Gastroesophageal sphincter (tissue), 4 donors: ENCODE data around the gene RFTN2. TPM values are rescaled to one million over a fixed set of nuclear protein-coding genes. Genes with fewer than 3 reads are reported as not detected.
A peak's percentile ranks its signal among the peaks of the same experiment; 100 is the strongest.
"Not testable (repeated sequence)": the region's sequence is repeated elsewhere in the genome, so short reads cannot be mapped to it uniquely, and the experiment has no call there.

ENCODE experiments used
- ATAC-seq: fragments of 150-250 bp; one replicate; pipeline ENCODE4 v1.9.1; 2016; ENCODE audit warnings: mild to moderate bottlenecking, moderate library complexity
- H3K27ac ChIP-seq, 4 donors: fragments of 200-600 bp; sonication (generic) in 3 of 4; 1 replicate in 3 of 4; 2 replicates in 1 of 4; pipeline ENCODE4 v1.5.1; 2016 to 2019
- H3K27me3 ChIP-seq: fragments of 200-600 bp; sonication (generic); one replicate; pipeline ENCODE4 v1.5.1; 2019
- H3K36me3 ChIP-seq, 2 donors: fragments of 200-600 bp; sonication (generic); one replicate each; pipeline ENCODE4 v1.5.1; 2019; ENCODE audit warnings: control low read depth in 1 of 2
- H3K4me1 ChIP-seq, 3 donors: fragments of 200-600 bp; sonication (generic); 1 replicate in 2 of 3; 2 replicates in 1 of 3; pipeline ENCODE4 v1.5.1; 2016 to 2019; ENCODE audit warnings: control low read depth in 2 of 3
- H3K4me3 ChIP-seq, 2 donors: fragments of 200-600 bp; sonication (generic); one replicate each; pipeline ENCODE4 v1.5.1; 2019; ENCODE audit warnings: mild to moderate bottlenecking in 1 of 2, moderate library complexity in 1 of 2
- H3K9me3 ChIP-seq, 3 donors: fragments of 200-600 bp; sonication (generic); one replicate each; pipeline ENCODE4 v1.5.1; 2017 to 2019; ENCODE audit warnings: control low read depth in 2 of 3
- EP300 ChIP-seq: sonication (generic); formaldehyde crosslinking; IDR thresholded peaks from one replicate; pipeline ENCODE4 v1.6.1; 2017; ENCODE audit warnings: antibody characterized with exemption, mild to moderate bottlenecking
- POLR2A ChIP-seq, 2 donors: fragments of 450-650 bp; IDR thresholded peaks; one replicate each; pipeline ENCODE4 v1.6.1; 2017; ENCODE audit warnings: antibody characterized with exemption in 2 of 2, mild to moderate bottlenecking in 2 of 2, moderate library complexity in 1 of 2
- POLR2AphosphoS5 ChIP-seq: sonication (generic); formaldehyde crosslinking; IDR thresholded peaks from one replicate; pipeline ENCODE4 v1.6.1; 2017; ENCODE audit warnings: antibody characterized with exemption
- WGBS, 2 donors: methylation state at CpG; one replicate each; pipeline ENCODE4 v1.1.5; 2018; ENCODE audit warnings: low coverage in 1 of 2; 5-methylcytosine and 5-hydroxymethylcytosine counted together
- total RNA-seq, 4 donors: library from RNA; depleted of rRNA; stranded (reverse); fragments of >200 nt; gene quantifications; one replicate each; pipeline ENCODE4 v1.1.0, GENCODE V29; 2016
- TF ChIP-seq, protein P1 (sequence below), 4 experiments: fragments of 200-600 bp in 2 of 4; fragments of 450-650 bp in 2 of 4; sonication (generic) in 1 of 4; IDR thresholded peaks; one replicate each; pipeline ENCODE4 v1.5.1; 2017 to 2019; ENCODE audit warnings: antibody characterized with exemption in 4 of 4, mild to moderate bottlenecking in 2 of 4, moderate library complexity in 2 of 4

The RFTN2 gene
- total RNA-seq, 4 donors from 2014 or later, result 4.2 to 8.9 (median 7.8) TPM

DNA sequence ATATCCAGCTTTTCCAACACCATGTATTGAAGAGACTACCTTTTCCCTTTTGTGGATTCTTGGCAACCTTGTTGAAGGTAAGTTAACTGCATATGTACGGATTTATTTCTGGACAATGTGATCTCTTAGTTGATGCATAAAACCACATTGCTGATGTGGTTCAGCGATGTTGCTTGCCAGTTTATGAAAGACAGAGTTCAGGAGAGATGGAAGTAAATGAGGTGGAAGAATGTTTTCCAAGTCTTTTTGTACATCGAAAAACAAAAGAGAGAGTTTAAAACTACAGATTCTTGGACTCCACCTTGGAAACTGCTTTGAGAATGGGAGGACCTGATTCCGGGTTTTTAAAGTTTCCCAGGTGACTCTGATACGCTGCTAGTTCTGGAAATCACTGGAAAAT is 115.7 kb downstream of the RFTN2 start:
- no peaks in the 10 kb centered on the region for H3K4me1 ChIP-seq
- peaks cover 0 to 42% of the 10 kb centered on the region in 2 donors for H3K36me3 ChIP-seq
- no peak for ATAC-seq
- no peak overlapping the region for H3K27ac ChIP-seq
- H3K27me3 ChIP-seq, result no peaks in the 10 kb centered on the region
- H3K9me3 ChIP-seq, result no peaks in the 10 kb centered on the region
- H3K4me3 ChIP-seq, result no peak overlapping the region
- TF ChIP-seq, protein P1, sequence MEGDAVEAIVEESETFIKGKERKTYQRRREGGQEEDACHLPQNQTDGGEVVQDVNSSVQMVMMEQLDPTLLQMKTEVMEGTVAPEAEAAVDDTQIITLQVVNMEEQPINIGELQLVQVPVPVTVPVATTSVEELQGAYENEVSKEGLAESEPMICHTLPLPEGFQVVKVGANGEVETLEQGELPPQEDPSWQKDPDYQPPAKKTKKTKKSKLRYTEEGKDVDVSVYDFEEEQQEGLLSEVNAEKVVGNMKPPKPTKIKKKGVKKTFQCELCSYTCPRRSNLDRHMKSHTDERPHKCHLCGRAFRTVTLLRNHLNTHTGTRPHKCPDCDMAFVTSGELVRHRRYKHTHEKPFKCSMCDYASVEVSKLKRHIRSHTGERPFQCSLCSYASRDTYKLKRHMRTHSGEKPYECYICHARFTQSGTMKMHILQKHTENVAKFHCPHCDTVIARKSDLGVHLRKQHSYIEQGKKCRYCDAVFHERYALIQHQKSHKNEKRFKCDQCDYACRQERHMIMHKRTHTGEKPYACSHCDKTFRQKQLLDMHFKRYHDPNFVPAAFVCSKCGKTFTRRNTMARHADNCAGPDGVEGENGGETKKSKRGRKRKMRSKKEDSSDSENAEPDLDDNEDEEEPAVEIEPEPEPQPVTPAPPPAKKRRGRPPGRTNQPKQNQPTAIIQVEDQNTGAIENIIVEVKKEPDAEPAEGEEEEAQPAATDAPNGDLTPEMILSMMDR (IDR thresholded peaks at IDR 0.05), result no peak
- no peak for TF ChIP-seq POLR2AphosphoS5
- TF ChIP-seq POLR2A (IDR thresholded peaks at IDR 0.05), result no peak
- no peak for TF ChIP-seq EP300
- 96 to 98% methylated on average over 4 to 5 of the region's 5 CpGs for WGBS, 2 donors

DNA sequence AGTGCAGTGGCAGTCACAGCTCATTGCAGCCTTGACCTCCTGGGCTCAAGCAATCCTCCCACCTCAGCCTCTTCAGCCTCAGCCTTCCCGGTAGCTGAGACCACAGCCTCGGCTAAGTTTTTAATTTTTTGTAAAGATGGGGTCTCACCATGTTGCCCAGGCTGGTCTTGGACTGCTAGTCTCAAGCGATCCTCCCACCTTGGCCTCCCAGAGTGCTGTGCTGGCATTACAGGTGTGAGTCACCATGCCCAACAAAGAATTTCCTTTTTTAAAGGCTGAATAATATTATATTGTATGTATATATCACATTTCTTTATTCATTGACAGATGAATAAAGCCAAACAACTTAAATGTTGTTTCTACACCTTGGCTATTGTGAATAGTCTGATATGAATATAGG is 117.0 kb downstream of the RFTN2 start:
- no peak for ATAC-seq
- Histone ChIP-seq H3K27ac (no peak overlapping the region), H3K27me3 (no peaks in the 10 kb centered on the region), H3K9me3 (no peaks in the 10 kb centered on the region), H3K4me3 (no peak overlapping the region), H3K4me1 (no peaks in the 10 kb centered on the region), H3K36me3 (peaks cover 0 to 55% of the 10 kb centered on the region in 2 donors)
- 90 to 100% methylated on average over 3 of the region's 3 CpGs for WGBS, 2 donors
- no peak for TF ChIP-seq POLR2AphosphoS5
- TF ChIP-seq EP300, result no peak
- TF ChIP-seq POLR2A (IDR thresholded peaks at IDR 0.05), result no peak
- TF ChIP-seq, protein P1 (IDR thresholded peaks at IDR 0.05), result no peak

DNA sequence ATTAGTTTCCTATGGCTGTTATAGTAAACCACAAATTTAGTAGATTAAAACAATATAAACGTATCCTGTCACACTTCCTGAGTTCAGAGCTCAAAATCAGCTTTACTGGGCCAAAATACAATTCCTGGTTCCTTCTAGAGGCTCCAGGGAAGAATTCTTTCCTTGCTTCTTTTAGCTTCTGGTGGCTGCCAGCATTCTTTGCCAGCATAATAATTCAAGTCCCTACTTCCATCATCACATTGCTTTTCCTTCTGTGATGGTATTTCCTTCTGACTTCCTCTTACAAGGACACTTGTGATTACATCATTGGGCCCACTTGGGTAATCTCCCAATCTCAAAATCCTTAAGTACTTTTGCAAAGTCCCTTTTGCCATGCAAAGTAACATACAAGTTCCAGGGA is 118.9 kb downstream of the RFTN2 start:
- 16% methylated on average over 1 of the region's 1 CpG; no CpG with 5 or more reads in 1 of the 2 donors for WGBS, 2 donors
- Histone ChIP-seq H3K9me3 (no peaks in the 10 kb centered on the region), H3K4me1 (no peaks in the 10 kb centered on the region), H3K36me3 (peaks cover 0 to 66% of the 10 kb centered on the region in 2 donors), H3K27ac (peak overlapping the region in 1 of 4 donors; percentile 6), H3K4me3 (no peak overlapping the region), H3K27me3 (no peaks in the 10 kb centered on the region)
- ATAC-seq, result peak; percentile 43
- TF ChIP-seq, protein P1 (IDR thresholded peaks at IDR 0.05), result no peak
- TF ChIP-seq EP300, result no peak
- TF ChIP-seq POLR2A (IDR thresholded peaks at IDR 0.05), result no peak
- TF ChIP-seq POLR2AphosphoS5, result no peak

DNA sequence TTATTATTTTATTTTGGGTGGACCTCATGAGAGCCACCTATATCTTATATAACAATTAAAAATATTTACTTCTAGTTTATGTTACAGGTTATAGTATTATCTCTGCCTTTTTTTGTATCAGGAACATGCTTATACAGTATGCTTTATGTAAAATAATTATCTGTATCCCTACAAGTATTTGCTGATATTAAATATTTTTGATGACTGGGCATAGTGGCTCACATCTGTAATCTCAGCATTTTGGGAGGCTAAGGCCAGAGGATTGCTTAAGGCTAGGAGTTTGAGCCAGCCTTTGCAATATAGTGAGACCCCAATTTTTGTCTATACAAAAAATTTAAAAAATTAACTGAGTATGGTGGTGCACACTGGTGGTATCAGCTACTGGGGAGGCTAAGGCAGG is 119.9 kb downstream of the RFTN2 start:
- ATAC-seq, result no peak
- no peak overlapping the region for H3K27ac ChIP-seq
- H3K4me3 ChIP-seq, result no peak overlapping the region
- no peaks in the 10 kb centered on the region for H3K27me3 ChIP-seq
- H3K4me1 ChIP-seq, result no peaks in the 10 kb centered on the region
- peaks cover 0 to 66% of the 10 kb centered on the region in 2 donors for H3K36me3 ChIP-seq
- no peaks in the 10 kb centered on the region for H3K9me3 ChIP-seq
- no peak for TF ChIP-seq POLR2A (IDR thresholded peaks at IDR 0.05)
- no peak for TF ChIP-seq EP300
- TF ChIP-seq, protein P1 (IDR thresholded peaks at IDR 0.05), result no peak
- TF ChIP-seq POLR2AphosphoS5, result no peak

DNA sequence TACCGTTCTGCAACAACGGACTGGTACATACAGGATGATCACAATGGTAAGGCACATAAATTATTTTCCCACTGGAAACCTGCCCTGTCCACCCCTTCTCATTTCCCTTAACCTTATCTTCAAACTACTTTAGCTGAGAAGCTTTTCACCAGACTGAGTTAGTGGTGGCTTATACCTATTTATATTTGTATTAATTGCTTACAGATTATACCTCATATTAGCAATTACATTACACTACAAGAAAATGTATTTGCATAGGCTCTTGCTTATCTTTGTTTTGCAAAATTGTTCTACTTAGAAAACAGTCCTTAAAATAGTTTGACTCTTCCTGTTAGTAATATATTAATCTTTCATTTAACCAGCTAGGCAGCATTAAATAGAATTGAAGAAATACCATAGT is 124.1 kb downstream of the RFTN2 start:
- ATAC-seq, H3K27ac ChIP-seq, H3K27me3 ChIP-seq, H3K4me1 ChIP-seq, H3K4me3 ChIP-seq, H3K9me3 ChIP-seq: not testable (repeated sequence)
- peaks cover 0 to 73% of the 10 kb centered on the region in 2 donors for H3K36me3 ChIP-seq
- WGBS, 2 donors, result 82 to 87% methylated on average over 2 of the region's 2 CpGs
